ENCODE data around the gene ARHGAP5.

DNA sequence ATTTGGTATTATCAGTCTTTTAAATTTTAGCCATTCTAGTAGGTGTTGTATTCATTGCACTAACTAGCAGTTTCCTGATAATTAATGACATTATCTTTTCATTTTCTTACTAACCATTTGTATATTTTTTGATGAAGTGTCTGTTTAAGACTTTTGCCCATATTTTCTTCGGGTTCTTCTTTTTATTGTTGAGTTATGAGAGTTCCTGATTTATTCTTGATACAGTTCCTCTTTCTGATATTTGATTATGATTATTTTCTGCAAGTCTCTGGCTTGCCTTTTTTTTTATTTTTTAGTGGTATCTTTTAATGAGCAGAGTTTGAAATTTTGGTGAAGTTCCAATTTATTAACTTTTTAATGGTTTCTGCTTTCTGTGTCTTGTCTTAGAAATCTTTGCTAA lies 118.5 kb downstream of the ARHGAP5 start:
- TF ChIP-seq, protein P1, sequence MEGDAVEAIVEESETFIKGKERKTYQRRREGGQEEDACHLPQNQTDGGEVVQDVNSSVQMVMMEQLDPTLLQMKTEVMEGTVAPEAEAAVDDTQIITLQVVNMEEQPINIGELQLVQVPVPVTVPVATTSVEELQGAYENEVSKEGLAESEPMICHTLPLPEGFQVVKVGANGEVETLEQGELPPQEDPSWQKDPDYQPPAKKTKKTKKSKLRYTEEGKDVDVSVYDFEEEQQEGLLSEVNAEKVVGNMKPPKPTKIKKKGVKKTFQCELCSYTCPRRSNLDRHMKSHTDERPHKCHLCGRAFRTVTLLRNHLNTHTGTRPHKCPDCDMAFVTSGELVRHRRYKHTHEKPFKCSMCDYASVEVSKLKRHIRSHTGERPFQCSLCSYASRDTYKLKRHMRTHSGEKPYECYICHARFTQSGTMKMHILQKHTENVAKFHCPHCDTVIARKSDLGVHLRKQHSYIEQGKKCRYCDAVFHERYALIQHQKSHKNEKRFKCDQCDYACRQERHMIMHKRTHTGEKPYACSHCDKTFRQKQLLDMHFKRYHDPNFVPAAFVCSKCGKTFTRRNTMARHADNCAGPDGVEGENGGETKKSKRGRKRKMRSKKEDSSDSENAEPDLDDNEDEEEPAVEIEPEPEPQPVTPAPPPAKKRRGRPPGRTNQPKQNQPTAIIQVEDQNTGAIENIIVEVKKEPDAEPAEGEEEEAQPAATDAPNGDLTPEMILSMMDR (IDR thresholded peaks at IDR 0.05), result no peak
- no peak for TF ChIP-seq EZH2 (IDR thresholded peaks at IDR 0.05; ENCODE audit: borderline replicate concordance, insufficient read depth, low read depth, low read length, poor library complexity, severe bottlenecking)

Measured in B cell (primary cell).